H1 (cell line): Measurements from ENCODE around the gene MAK. TPM values are rescaled to one million over a fixed set of nuclear protein-coding genes. Genes with fewer than 3 reads are reported as not detected.

Source experiments
- CTCF ChIA-PET: fragments of 300-600 bp; sonication (Branson Sonifier 250); formaldehyde crosslinking; loops from one replicate; lab custom pipeline; 2021; ENCODE audit not compliant: partially characterized antibody; lab: Charles Lee
- POLR2A ChIA-PET: fragments of 300-600 bp; sonication (Branson Sonifier 250); formaldehyde crosslinking; loops from one replicate; lab custom pipeline; 2021; ENCODE audit warnings: inconsistent platforms; ENCODE audit not compliant: partially characterized antibody; lab: Charles Lee
- DNase-seq, 2 experiments: peaks; one replicate each; pipeline versions ENCODE4 v3.0.0 to v3.0.0-alpha.2; 2010 to 2022; ENCODE audit warnings: low spot score in 2 of 2, low read depth in 1 of 2, mixed read lengths in 1 of 2
- FAIRE-seq: peaks from 2 replicates; lab custom pipeline; 2011; peaks lifted over from hg19 to GRCh38; lab: Jason Lieb, UNC
- H2AFZ ChIP-seq: 2 replicates; pipeline ENCODE4 v1.8.1; 2012; ENCODE audit warnings: low read length, inconsistent platforms
- H2AK5ac ChIP-seq: 2 replicates; pipeline ENCODE4 v1.6.1; 2013; ENCODE audit warnings: low read depth, low read length
- H2BK120ac ChIP-seq: replicated peaks from 2 replicates; pipeline ENCODE3; 2013; ENCODE audit warnings: low read depth, low read length, inconsistent platforms
- H2BK12ac ChIP-seq: 2 replicates; pipeline ENCODE4 v1.6.1; 2013; ENCODE audit warnings: low read depth, low read length
- H2BK15ac ChIP-seq: 2 replicates; pipeline ENCODE4 v1.6.1; 2013; ENCODE audit warnings: low read length
- H2BK20ac ChIP-seq: 2 replicates; pipeline ENCODE4 v1.6.1; 2013; ENCODE audit warnings: low read length
- H2BK5ac ChIP-seq: 2 replicates; pipeline ENCODE4 v1.6.1; 2013; ENCODE audit warnings: low read depth, low read length
- H3K14ac ChIP-seq: 2 replicates; pipeline ENCODE4 v1.6.1; 2013; ENCODE audit warnings: inconsistent platforms; ENCODE audit not compliant: insufficient read length
- H3K18ac ChIP-seq: 2 replicates; pipeline ENCODE4 v1.6.1; 2013; ENCODE audit warnings: low read length; ENCODE audit errors: extremely low read depth
- H3K23ac ChIP-seq: 2 replicates; pipeline ENCODE4 v1.6.1; 2013; ENCODE audit warnings: inconsistent platforms; ENCODE audit not compliant: insufficient read length
- H3K23me2 ChIP-seq: 2 replicates; pipeline ENCODE4 v1.6.1; 2013; ENCODE audit warnings: low read depth, low read length
- H3K27ac ChIP-seq: 2 replicates; pipeline ENCODE4 v1.6.1; 2011; ENCODE audit warnings: low read depth, low read length, inconsistent platforms
- H3K27me3 ChIP-seq, 4 experiments: replicated peaks in 1 of 4; 1 replicate in 1 of 4; 2 replicates in 3 of 4; pipeline versions ENCODE4 v1.6.1 to v1.8.1; 2011 to 2013; ENCODE audit warnings: low read length in 3 of 4, mild to moderate bottlenecking in 3 of 4, inconsistent platforms in 2 of 4, mixed read lengths in 2 of 4, moderate library complexity in 1 of 4; ENCODE audit not compliant: control insufficient read depth in 3 of 4, insufficient read depth in 3 of 4; ENCODE audit errors: extremely low read depth in 1 of 4
- H3K36me3 ChIP-seq, 4 experiments: 2 replicates each; pipeline versions ENCODE4 v1.6.1 to v1.8.1; 2011 to 2013; ENCODE audit warnings: mild to moderate bottlenecking in 4 of 4, low read length in 3 of 4, moderate library complexity in 2 of 4, control low read depth in 1 of 4, inconsistent platforms in 1 of 4; ENCODE audit not compliant: insufficient read depth in 4 of 4, control insufficient read depth in 2 of 4
- H3K4ac ChIP-seq: replicated peaks from 2 replicates; pipeline ENCODE3; 2013; ENCODE audit warnings: low read length, low read depth, mixed read lengths, inconsistent platforms; ENCODE audit not compliant: insufficient read length
- H3K4me1 ChIP-seq, 4 experiments: replicated peaks in 1 of 4; 1 replicate in 1 of 4; 2 replicates in 3 of 4; pipeline versions ENCODE4 v1.6.1 to v1.8.1; 2011 to 2013; ENCODE audit warnings: low read length in 3 of 4, inconsistent platforms in 2 of 4, mixed read lengths in 1 of 4; ENCODE audit not compliant: insufficient read depth in 4 of 4, control insufficient read depth in 3 of 4
- H3K4me2 ChIP-seq, 2 experiments: 2 replicates each; pipeline versions ENCODE4 v1.6.1 to v1.8.1; 2011 to 2013; ENCODE audit warnings: low read depth in 2 of 2, low read length in 2 of 2, control low read depth in 1 of 2, inconsistent platforms in 1 of 2, mild to moderate bottlenecking in 1 of 2; ENCODE audit not compliant: insufficient read depth in 1 of 2
- H3K4me3 ChIP-seq, 4 experiments: fragments of 200-600, 300-600 bp in 1 of 4; sonication (generic), shearing (Covaris generic), sonication (Bioruptor Twin) in 1 of 4; 2 replicates each; pipeline versions ENCODE4 v1.5.1 to v1.8.1; 2011 to 2016; ENCODE audit warnings: low read length in 4 of 4, low read depth in 3 of 4, control low read depth in 2 of 4, inconsistent platforms in 2 of 4, mild to moderate bottlenecking in 2 of 4, mixed read lengths in 1 of 4, moderate library complexity in 1 of 4; ENCODE audit not compliant: insufficient read depth in 2 of 4; ENCODE audit errors: extremely low read depth in 1 of 4
- H3K56ac ChIP-seq: replicated peaks from 2 replicates; pipeline ENCODE3; 2013; ENCODE audit warnings: low read depth, mild to moderate bottlenecking, mixed read lengths, low read length, inconsistent platforms; ENCODE audit not compliant: insufficient read length
- H3K79me1 ChIP-seq: 2 replicates; pipeline ENCODE4 v1.6.1; 2013; ENCODE audit warnings: low read depth, low read length, control low read depth
- H3K79me2 ChIP-seq, 2 experiments: 2 replicates each; pipeline versions ENCODE4 v1.6.1 to v1.8.1; 2012 to 2013; ENCODE audit warnings: low read length in 2 of 2, mild to moderate bottlenecking in 2 of 2, inconsistent platforms in 1 of 2; ENCODE audit not compliant: insufficient read depth in 2 of 2, control insufficient read depth in 1 of 2
- H3K9ac ChIP-seq, 4 experiments: replicated peaks in 1 of 4; 1 replicate in 1 of 4; 2 replicates in 3 of 4; pipeline versions ENCODE4 v1.6.1 to v1.8.1; 2011 to 2013; ENCODE audit warnings: low read depth in 3 of 4, low read length in 3 of 4, control low read depth in 2 of 4, mild to moderate bottlenecking in 2 of 4, moderate library complexity in 2 of 4, inconsistent platforms in 1 of 4; ENCODE audit errors: extremely low read depth in 1 of 4
- H3K9me3 ChIP-seq, 2 experiments: 2 replicates each; pipeline versions ENCODE4 v1.6.1 to v1.8.1; 2012 to 2013; ENCODE audit warnings: mild to moderate bottlenecking in 2 of 2, moderate library complexity in 2 of 2, control low read depth in 1 of 2, inconsistent platforms in 1 of 2, low read depth in 1 of 2, low read length in 1 of 2, mixed read lengths in 1 of 2; ENCODE audit not compliant: insufficient read depth in 2 of 2
- H4K20me1 ChIP-seq, 2 experiments: replicated peaks in 1 of 2; 2 replicates each; pipeline versions ENCODE3 to v1.8.1; 2011 to 2013; ENCODE audit warnings: inconsistent platforms in 2 of 2, low read length in 2 of 2, mild to moderate bottlenecking in 1 of 2; ENCODE audit not compliant: insufficient read depth in 2 of 2, control insufficient read depth in 1 of 2
- H4K5ac ChIP-seq: 2 replicates; pipeline ENCODE4 v1.6.1; 2013; ENCODE audit warnings: low read length, low read depth, mixed read lengths, inconsistent platforms; ENCODE audit not compliant: insufficient read length
- H4K8ac ChIP-seq: 2 replicates; pipeline ENCODE4 v1.8.0; 2013; ENCODE audit warnings: mild to moderate bottlenecking, moderate library complexity, low read length, inconsistent platforms; ENCODE audit not compliant: insufficient read depth; ENCODE audit errors: extremely low read depth
- H4K91ac ChIP-seq: replicated peaks from 2 replicates; pipeline ENCODE3; 2013; ENCODE audit warnings: low read length, mixed read lengths, inconsistent platforms; ENCODE audit not compliant: insufficient read length
- ASH2L ChIP-seq: fragments of 200-600, 300-600 bp; sonication (generic); IDR thresholded peaks from one replicate; pipeline ENCODE4 v1.7.1; 2017; ENCODE audit warnings: low read length
- CHD2 ChIP-seq: IDR thresholded peaks from 2 replicates; pipeline ENCODE4 v1.6.1; 2012; ENCODE audit warnings: low read length, improper control_type of control experiment
- CREB1 ChIP-seq: IDR thresholded peaks from 2 replicates; pipeline ENCODE4 v1.6.1; 2012; ENCODE audit warnings: inconsistent platforms
- CTBP2 ChIP-seq: IDR thresholded peaks from 2 replicates; pipeline ENCODE4 v1.7.0; 2011; ENCODE audit warnings: borderline replicate concordance, mild to moderate bottlenecking, moderate library complexity, mixed read lengths, low read length; ENCODE audit not compliant: insufficient read depth, insufficient read length
- EP300 ChIP-seq, 2 experiments: IDR thresholded peaks; 1 replicate in 1 of 2; 2 replicates in 1 of 2; pipeline ENCODE4 v1.6.1; 2011 to 2012; ENCODE audit warnings: low read depth in 2 of 2, low read length in 2 of 2, mild to moderate bottlenecking in 2 of 2, borderline replicate concordance in 1 of 2, inconsistent platforms in 1 of 2, moderate library complexity in 1 of 2
- EZH2 ChIP-seq: fragments of 200-600 bp; sonication (generic); IDR thresholded peaks from 2 replicates; pipeline ENCODE4 v1.7.1; 2012; ENCODE audit warnings: low read depth, mild to moderate bottlenecking, moderate library complexity, low read length, inconsistent platforms; ENCODE audit not compliant: severe bottlenecking
- GABPA ChIP-seq: IDR thresholded peaks from 2 replicates; pipeline ENCODE4 v1.6.1; 2011; ENCODE audit warnings: mild to moderate bottlenecking, low read length, moderate library complexity, borderline replicate concordance; ENCODE audit not compliant: insufficient read depth
- HDAC6 ChIP-seq: IDR thresholded peaks from one replicate; pipeline ENCODE4 v1.7.1; 2012; ENCODE audit warnings: low read depth, mild to moderate bottlenecking, inconsistent platforms, low read length, moderate library complexity
- KDM4A ChIP-seq: IDR thresholded peaks from one replicate; pipeline ENCODE4 v1.7.1; 2012; ENCODE audit warnings: low read depth, mild to moderate bottlenecking, moderate library complexity, low read length, inconsistent platforms; ENCODE audit not compliant: severe bottlenecking
- RBBP5 ChIP-seq: IDR thresholded peaks from 2 replicates; pipeline ENCODE4 v1.7.1; 2012; ENCODE audit warnings: low read depth, mild to moderate bottlenecking, inconsistent platforms, low read length, moderate library complexity, borderline replicate concordance
- TAF1 ChIP-seq: IDR thresholded peaks from 2 replicates; pipeline ENCODE4 v1.6.1; 2011; ENCODE audit warnings: mild to moderate bottlenecking, low read depth, low read length
- WGBS, 2 experiments: shearing (Covaris generic) in 1 of 2; methylation state at CpG; one replicate each; pipeline versions ENCODE4 v1.1.6 to v1.1.7; 2013 to 2015; ENCODE audit warnings: low lambda C conversion rate in 2 of 2, mixed read lengths in 2 of 2, inconsistent platforms in 1 of 2, low coverage in 1 of 2, missing lambda C conversion rate in 1 of 2; ENCODE audit not compliant: insufficient replicate concordance in 2 of 2, insufficient coverage in 1 of 2, insufficient read length in 1 of 2; ENCODE audit errors: extremely low coverage in 1 of 2, missing lambda C conversion rate in 1 of 2; 5-methylcytosine and 5-hydroxymethylcytosine counted together
- polyA plus RNA-seq, 7 experiments: library from polyadenylated mRNA; depleted of rRNA in 3 of 7; stranded (reverse) in 5 of 7; unstranded in 2 of 7; fragments of >200 nt in 5 of 7; fragments of 200-250 nt in 2 of 7; gene quantifications; 1 replicate in 5 of 7; 2 replicates in 1 of 7; 4 replicates in 1 of 7; pipeline versions ENCODE4 v1.2.1 to v1.2.3, GENCODE V29; 2011 to 2013; ENCODE audit warnings: missing spikeins in 2 of 7, mixed read lengths in 2 of 7
- total RNA-seq: library from RNA; stranded (reverse); fragmentation: NEBNext Ultra II Directional; extraction: Animal tissue kit (Norgen Biotek cat#: 25700); gene quantifications from 2 replicates; pipeline ENCODE4 v1.2.1, GENCODE V29; 2021
- TF ChIP-seq, protein P1 (sequence below): IDR thresholded peaks from 2 replicates; pipeline ENCODE4 v1.6.1; 2012; ENCODE audit warnings: inconsistent platforms

Gene MAK
- total and polyA plus RNA-seq, 2 of the 8 experiments (the other 6 are each of a cell fraction or from before 2014, with no cell fraction given), result 0.08 to 0.37 TPM

DNA sequence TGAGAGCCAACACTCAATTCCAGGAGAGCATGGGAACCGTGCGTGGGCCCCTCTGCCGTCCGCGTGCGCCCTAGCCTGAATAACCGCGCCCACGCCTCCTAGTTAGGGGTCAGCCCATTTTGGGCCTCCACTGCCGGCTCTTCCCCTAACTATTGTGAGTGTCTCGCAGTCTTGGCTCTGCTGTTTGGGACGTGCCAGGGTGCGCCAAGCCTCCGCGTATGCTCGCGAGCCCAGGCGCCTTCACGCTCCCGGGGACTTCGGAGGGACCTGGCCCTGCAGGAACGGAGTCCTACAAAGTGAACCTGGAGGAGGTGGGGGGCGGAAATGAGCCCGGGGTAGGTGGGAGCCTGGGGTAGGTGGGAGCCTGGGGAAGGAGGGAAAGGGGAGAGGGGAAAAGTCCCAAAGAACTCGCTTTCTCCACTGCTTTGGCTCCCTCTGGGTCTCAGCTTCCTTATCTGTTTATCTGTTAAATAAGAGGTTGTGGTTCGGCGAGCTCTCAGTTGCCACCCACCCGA, 44.4 kb upstream of the MAK start:
- Histone ChIP-seq H3K18ac (peak overlapping the region; percentile 80), H2BK15ac (no peak overlapping the region), H2AK5ac (no peak overlapping the region), H3K14ac (no peak overlapping the region), H4K20me1 (no peaks in the 10 kb centered on the region), H3K79me1 (no peaks in the 10 kb centered on the region), H3K27me3 (peaks cover 21 to 62% (median 52%) of the 10 kb centered on the region in 4 experiments), H2BK20ac (peak overlapping the region; percentile 61; the same call in 1 of the 2 replicates), H3K79me2 (no peaks in the 10 kb centered on the region), H2BK120ac (no peak overlapping the region), H3K4me3 (peak overlapping the region; percentile 40 to 72 (median 56)), H4K91ac (no peak overlapping the region), H3K4me1 (no peaks in the 10 kb centered on the region; a peak in 1 of 7 replicates), H2AFZ (no peak overlapping the region; the same call in 1 of the 2 replicates), H3K23ac (no peak overlapping the region), H3K56ac (no peak overlapping the region), H4K5ac (no peak overlapping the region), H3K9ac (no peak overlapping the region), H3K36me3 (no peaks in the 10 kb centered on the region), H4K8ac (no peak overlapping the region), H3K23me2 (peaks cover 15% of the 10 kb centered on the region), H3K9me3 (no peaks in the 10 kb centered on the region), H3K4ac (no peak overlapping the region), H2BK5ac (0 out of 2 replicates have a peak overlapping the region, but pooled peaks have one; percentile 46), H2BK12ac (no peak overlapping the region), H3K27ac (no peak overlapping the region), H3K4me2 (peak overlapping the region; percentile 80 to 98)
- FAIRE-seq, result peak; percentile 19
- CTCF ChIA-PET, result no interaction called here
- POLR2A ChIA-PET, result no interaction called here
- DNase-seq, result peak in 1 of 2 experiments; percentile 82
- TF ChIP-seq KDM4A (peak; percentile 93), RBBP5 (peak; percentile 29; the same call in 1 of the 2 replicates), HDAC6 (no peak), ASH2L (peak; percentile 63), CTBP2 (peak; percentile 36), CHD2 (peak; percentile 42; the same call in 1 of the 2 replicates), TAF1 (peak; percentile 29; the same call in 1 of the 2 replicates), EZH2 (peak; percentile 52), EP300 (IDR thresholded peaks at IDR 0.05; ENCODE audit: borderline replicate concordance in 1 of 2, low read depth in 2 of 2, low read length in 2 of 2) (no peak), CREB1 (no peak), GABPA (0 out of 2 replicates have a peak, but pooled peaks have one; percentile 14)
- TF ChIP-seq, protein P1, sequence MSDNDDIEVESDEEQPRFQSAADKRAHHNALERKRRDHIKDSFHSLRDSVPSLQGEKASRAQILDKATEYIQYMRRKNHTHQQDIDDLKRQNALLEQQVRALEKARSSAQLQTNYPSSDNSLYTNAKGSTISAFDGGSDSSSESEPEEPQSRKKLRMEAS, result 0 out of 2 replicates have a peak, but pooled peaks have one; percentile 28
- 3% methylated on average over 22 of the region's 28 CpGs; no CpG with 5 or more reads in 1 of the 2 experiments for WGBS, 2 experiments
